EH (cell line): Measurements from ENCODE around the gene ABI2.

Source experiments
- DNase-seq: peaks from one replicate; pipeline ENCODE4 v3.0.0-alpha.2; 2015; ENCODE audit warnings: low read depth

The ABI2 gene

GRCh38 chr2:203484266-203485112, 156.3 kb downstream of the ABI2 start:
- peak; percentile 59 for DNase-seq

- no peak for DNase-seq
Measured at GRCh38 chr2:203489531-203489930, 161.3 kb downstream of the ABI2 start.

GRCh38 chr2:203490391-203490790, 162.2 kb downstream of the ABI2 start:
- no peak for DNase-seq

- peak; percentile 15 for DNase-seq
Measured at GRCh38 chr2:203492965-203493364, 164.8 kb downstream of the ABI2 start.
